Astrocyte (in vitro differentiated cells and primary cell): Measurements from ENCODE around the gene NPTN. TPM values are rescaled to one million over a fixed set of nuclear protein-coding genes. Genes with fewer than 3 reads are reported as not detected.

ENCODE experiments used
- DNase-seq: peaks from one replicate; pipeline ENCODE4 v3.0.0-alpha.2; 2010; ENCODE audit warnings: low read depth
- FAIRE-seq: peaks from 2 replicates; lab custom pipeline; 2011; peaks lifted over from hg19 to GRCh38; lab: Jason Lieb, UNC
- H2AFZ ChIP-seq: 2 replicates; pipeline ENCODE4 v1.6.0; 2012; ENCODE audit warnings: low read depth, low read length, inconsistent platforms
- H3K27ac ChIP-seq: 2 replicates; pipeline ENCODE4 v1.5.1; 2011; ENCODE audit warnings: low read depth, low read length, inconsistent platforms
- H3K27me3 ChIP-seq: 2 replicates; pipeline ENCODE4 v1.6.0; 2011; ENCODE audit warnings: low read length, inconsistent platforms; ENCODE audit not compliant: insufficient read depth
- H3K36me3 ChIP-seq: 2 replicates; pipeline ENCODE4 v1.5.1; 2011; ENCODE audit warnings: low read length, inconsistent platforms; ENCODE audit not compliant: insufficient read depth
- H3K4me1 ChIP-seq: 2 replicates; pipeline ENCODE4 v1.5.1; 2011; ENCODE audit warnings: low read length, inconsistent platforms; ENCODE audit not compliant: insufficient read depth
- H3K4me2 ChIP-seq: 2 replicates; pipeline ENCODE4 v1.6.0; 2012; ENCODE audit warnings: low read length, inconsistent platforms
- H3K4me3 ChIP-seq: 2 replicates; pipeline ENCODE4 v1.5.1; 2011; ENCODE audit warnings: low read depth, mild to moderate bottlenecking, low read length, inconsistent platforms; ENCODE audit not compliant: insufficient read depth
- H3K79me2 ChIP-seq: 2 replicates; pipeline ENCODE4 v1.6.0; 2012; ENCODE audit warnings: mild to moderate bottlenecking, low read length, inconsistent platforms; ENCODE audit not compliant: insufficient read depth
- H3K9ac ChIP-seq: 2 replicates; pipeline ENCODE4 v1.6.0; 2012; ENCODE audit warnings: mild to moderate bottlenecking, low read length, inconsistent platforms
- H3K9me3 ChIP-seq: 2 replicates; pipeline ENCODE4 v1.5.1; 2012; ENCODE audit warnings: low read depth, mild to moderate bottlenecking, low read length, inconsistent platforms; ENCODE audit not compliant: insufficient read depth
- H4K20me1 ChIP-seq: 2 replicates; pipeline ENCODE4 v1.6.0; 2012; ENCODE audit warnings: low read length, inconsistent platforms; ENCODE audit not compliant: insufficient read depth
- H3K27ac Mint-ChIP-seq: one replicate; pipeline ENCODE4 v1.8.0; 2021; ENCODE audit warnings: mild to moderate bottlenecking, mixed read lengths; ENCODE audit not compliant: unreplicated experiment
- H3K27me3 Mint-ChIP-seq: one replicate; pipeline ENCODE4 v1.8.0; 2021; ENCODE audit warnings: low read depth, mixed read lengths; ENCODE audit not compliant: unreplicated experiment
- H3K36me3 Mint-ChIP-seq: one replicate; pipeline ENCODE4 v1.8.0; 2021; ENCODE audit warnings: low read depth, mixed read lengths; ENCODE audit not compliant: unreplicated experiment
- H3K4me1 Mint-ChIP-seq: one replicate; pipeline ENCODE4 v1.8.0; 2021; ENCODE audit warnings: low read depth, mixed read lengths; ENCODE audit not compliant: unreplicated experiment
- H3K4me3 Mint-ChIP-seq: one replicate; pipeline ENCODE4 v1.8.0; 2021; ENCODE audit warnings: mild to moderate bottlenecking, moderate library complexity, mixed read lengths; ENCODE audit not compliant: unreplicated experiment
- H3K9me3 Mint-ChIP-seq: one replicate; pipeline ENCODE4 v1.8.0; 2021; ENCODE audit warnings: mild to moderate bottlenecking, mixed read lengths; ENCODE audit not compliant: unreplicated experiment
- EZH2 ChIP-seq: IDR thresholded peaks from 2 replicates; pipeline ENCODE4 v1.6.1; 2012; ENCODE audit warnings: mild to moderate bottlenecking, low read length, inconsistent platforms; ENCODE audit not compliant: insufficient read depth
- total RNA-seq: library from RNA; stranded (reverse); gene quantifications from 2 replicates; pipeline ENCODE4 v1.2.1, GENCODE V29; 2021
- TF ChIP-seq, protein P1 (sequence below): IDR thresholded peaks from 2 replicates; pipeline ENCODE4 v1.5.1; 2011; ENCODE audit warnings: low read depth, mild to moderate bottlenecking, inconsistent platforms, low read length, moderate library complexity; ENCODE audit not compliant: insufficient read depth

NPTN gene
- total RNA-seq, 1 donor from 2014 or later, result 281 TPM

GRCh38 chr15:73518876-73519733 is 114.1 kb downstream of the NPTN start:
- Mint-ChIP-seq H3K4me1 (peaks cover 8% of the 10 kb centered on the region), H3K27ac (no peak overlapping the region), H3K9me3 (peaks cover 1% of the 10 kb centered on the region), H3K27me3 (peaks cover 2% of the 10 kb centered on the region), H3K4me3 (no peak overlapping the region), H3K36me3 (no peaks in the 10 kb centered on the region)
- no peaks in the 10 kb centered on the region for H3K79me2 ChIP-seq
- TF ChIP-seq, protein P1, sequence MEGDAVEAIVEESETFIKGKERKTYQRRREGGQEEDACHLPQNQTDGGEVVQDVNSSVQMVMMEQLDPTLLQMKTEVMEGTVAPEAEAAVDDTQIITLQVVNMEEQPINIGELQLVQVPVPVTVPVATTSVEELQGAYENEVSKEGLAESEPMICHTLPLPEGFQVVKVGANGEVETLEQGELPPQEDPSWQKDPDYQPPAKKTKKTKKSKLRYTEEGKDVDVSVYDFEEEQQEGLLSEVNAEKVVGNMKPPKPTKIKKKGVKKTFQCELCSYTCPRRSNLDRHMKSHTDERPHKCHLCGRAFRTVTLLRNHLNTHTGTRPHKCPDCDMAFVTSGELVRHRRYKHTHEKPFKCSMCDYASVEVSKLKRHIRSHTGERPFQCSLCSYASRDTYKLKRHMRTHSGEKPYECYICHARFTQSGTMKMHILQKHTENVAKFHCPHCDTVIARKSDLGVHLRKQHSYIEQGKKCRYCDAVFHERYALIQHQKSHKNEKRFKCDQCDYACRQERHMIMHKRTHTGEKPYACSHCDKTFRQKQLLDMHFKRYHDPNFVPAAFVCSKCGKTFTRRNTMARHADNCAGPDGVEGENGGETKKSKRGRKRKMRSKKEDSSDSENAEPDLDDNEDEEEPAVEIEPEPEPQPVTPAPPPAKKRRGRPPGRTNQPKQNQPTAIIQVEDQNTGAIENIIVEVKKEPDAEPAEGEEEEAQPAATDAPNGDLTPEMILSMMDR, result no peak
- TF ChIP-seq EZH2, result no peak
- no peaks in the 10 kb centered on the region for H3K9me3 ChIP-seq
- H4K20me1 ChIP-seq, result no peaks in the 10 kb centered on the region
- no peak overlapping the region for H3K4me3 ChIP-seq
- no peak overlapping the region for H2AFZ ChIP-seq
- no peak overlapping the region for H3K4me2 ChIP-seq
- H3K36me3 ChIP-seq, result no peaks in the 10 kb centered on the region
- DNase-seq, result no peak
- H3K27me3 ChIP-seq, result no peaks in the 10 kb centered on the region
- H3K9ac ChIP-seq, result no peak overlapping the region
- H3K4me1 ChIP-seq, result no peaks in the 10 kb centered on the region
- no peak for FAIRE-seq
- no peak overlapping the region for H3K27ac ChIP-seq

GRCh38 chr15:73518180-73518862 is 114.9 kb downstream of the NPTN start:
- no peak for FAIRE-seq
- Histone ChIP-seq H3K9ac (no peak overlapping the region), H3K4me1 (no peaks in the 10 kb centered on the region), H3K79me2 (no peaks in the 10 kb centered on the region), H4K20me1 (no peaks in the 10 kb centered on the region), H3K27ac (no peak overlapping the region), H3K27me3 (no peaks in the 10 kb centered on the region), H3K4me2 (no peak overlapping the region), H2AFZ (no peak overlapping the region), H3K36me3 (no peaks in the 10 kb centered on the region), H3K9me3 (no peaks in the 10 kb centered on the region), H3K4me3 (no peak overlapping the region)
- Mint-ChIP-seq H3K4me3 (no peak overlapping the region), H3K27me3 (peaks cover 2% of the 10 kb centered on the region), H3K9me3 (peaks cover 1% of the 10 kb centered on the region), H3K27ac (no peak overlapping the region), H3K36me3 (no peaks in the 10 kb centered on the region), H3K4me1 (peaks cover 8% of the 10 kb centered on the region)
- no peak for TF ChIP-seq EZH2
- TF ChIP-seq, protein P1, result no peak
- no peak for DNase-seq
